Sigmoid colon (tissue), 7 donors: Measurements from ENCODE around the gene ZNF684. TPM values are rescaled to one million over a fixed set of nuclear protein-coding genes. Genes with fewer than 3 reads are reported as not detected.
"Not testable (repeated sequence)": the region's sequence is repeated elsewhere in the genome, so short reads cannot be mapped to it uniquely, and the experiment has no call there.

Experiments used
- DNase-seq: peaks from one replicate; pipeline ENCODE4 v3.0.0-alpha.2; 2019
- H3K27ac ChIP-seq, 4 donors: fragments of 200-600 bp; sonication (generic); one replicate each; pipeline ENCODE4 v1.5.1; 2016 to 2019; ENCODE audit warnings: mild to moderate bottlenecking in 1 of 4
- H3K27me3 ChIP-seq, 3 donors: fragments of 200-600 bp; sonication (generic); one replicate each; pipeline ENCODE4 v1.5.1; 2019; ENCODE audit warnings: mild to moderate bottlenecking in 1 of 3
- H3K36me3 ChIP-seq, 4 donors: fragments of 200-600 bp; sonication (generic); one replicate each; pipeline ENCODE4 v1.5.1; 2016 to 2019
- H3K4me1 ChIP-seq, 4 donors: fragments of 200-600 bp; sonication (generic); one replicate each; pipeline ENCODE4 v1.5.1; 2017 to 2019
- H3K4me3 ChIP-seq, 4 donors: fragments of 200-600 bp; sonication (generic); one replicate each; pipeline ENCODE4 v1.5.1; 2017 to 2019; ENCODE audit warnings: mild to moderate bottlenecking in 2 of 4, moderate library complexity in 1 of 4
- H3K9me3 ChIP-seq, 4 donors: fragments of 200-600 bp in 3 of 4; sonication (generic) in 3 of 4; one replicate each; pipeline versions ENCODE4 v1.5.1 to v1.6.1; 2013 to 2019
- EP300 ChIP-seq, 4 donors: sonication (generic); formaldehyde crosslinking; IDR thresholded peaks; one replicate each; pipeline ENCODE4 v1.6.1; 2017; ENCODE audit warnings: antibody characterized with exemption in 4 of 4
- POLR2A ChIP-seq, 2 donors: fragments of 450-650 bp; IDR thresholded peaks; one replicate each; pipeline ENCODE4 v1.6.1; 2016; ENCODE audit warnings: antibody characterized with exemption in 2 of 2, mild to moderate bottlenecking in 2 of 2, moderate library complexity in 2 of 2
- POLR2AphosphoS5 ChIP-seq, 4 donors: sonication (generic); formaldehyde crosslinking; IDR thresholded peaks; one replicate each; pipeline ENCODE4 v1.6.1; 2017; ENCODE audit warnings: antibody characterized with exemption in 4 of 4
- WGBS, 2 donors: extraction: QIAGEN DNeasy Blood & Tissue Kit; methylation state at CpG; one replicate each; pipeline ENCODE4 v1.1.7; 2013; 5-methylcytosine and 5-hydroxymethylcytosine counted together
- intact Hi-C: fragments of 100-400 bp; cut with DNase I; formaldehyde crosslinking; loops from one replicate; pipeline ENCODE4 v1.15.1; 2023
- polyA plus RNA-seq, 3 donors: library from polyadenylated mRNA; stranded (reverse); fragments of 200-250 nt; gene quantifications; one replicate each; pipeline ENCODE4 v1.2.3, GENCODE V29; 2013
- total RNA-seq, 4 donors: library from RNA; depleted of rRNA; stranded (reverse); fragments of >200 nt; gene quantifications; one replicate each; pipeline ENCODE4 v1.1.0, GENCODE V29; 2016
- TF ChIP-seq, protein P1 (sequence below), 4 experiments: fragments of 450-650 bp in 3 of 4; fragments of 200-600 bp in 1 of 4; IDR thresholded peaks; one replicate each; pipeline ENCODE4 v1.5.1; 2016 to 2019; ENCODE audit warnings: antibody characterized with exemption in 4 of 4, mild to moderate bottlenecking in 3 of 4, moderate library complexity in 2 of 4
- donor health status: healthy with polysubstance abuse.
- donor health status: Bipolar disorder and iron deficiency.
- donor health status: healthy.

ZNF684 gene
- total and polyA plus RNA-seq, 7 donors = 2.2 to 6.1 (median 4.9) TPM

DNA sequence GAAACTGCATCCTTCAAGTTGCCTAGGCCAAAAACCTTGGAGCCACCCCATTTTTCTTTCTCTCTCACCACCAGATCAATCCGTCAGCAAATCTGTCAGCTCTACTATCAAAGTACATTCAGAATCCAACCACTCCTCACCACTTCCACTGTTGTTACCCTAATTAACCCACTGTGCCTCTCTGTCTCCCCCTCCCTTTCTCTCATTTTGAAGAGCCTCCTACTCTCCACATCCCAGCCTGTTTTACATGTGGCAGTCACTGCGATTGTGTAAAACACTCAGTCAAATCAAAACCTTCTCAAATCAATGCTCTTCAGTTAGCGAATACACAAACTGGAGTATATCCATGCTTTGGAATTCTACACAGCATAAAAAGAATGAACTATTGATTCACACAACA lies 33.1 kb downstream of the ZNF684 start:
- Histone ChIP-seq H3K9me3 (no peaks in the 10 kb centered on the region), H3K4me3 (no peak overlapping the region), H3K27ac (no peak overlapping the region), H3K36me3 (no peaks in the 10 kb centered on the region), H3K27me3 (no peaks in the 10 kb centered on the region), H3K4me1 (no peaks in the 10 kb centered on the region)
- 77 to 83% methylated on average over 3 of the region's 3 CpGs for WGBS, 2 donors
- no peak for DNase-seq
- intact Hi-C loops = no loop called here
- TF ChIP-seq POLR2AphosphoS5 (IDR thresholded peaks at IDR 0.05) = no peak
- TF ChIP-seq, protein P1, sequence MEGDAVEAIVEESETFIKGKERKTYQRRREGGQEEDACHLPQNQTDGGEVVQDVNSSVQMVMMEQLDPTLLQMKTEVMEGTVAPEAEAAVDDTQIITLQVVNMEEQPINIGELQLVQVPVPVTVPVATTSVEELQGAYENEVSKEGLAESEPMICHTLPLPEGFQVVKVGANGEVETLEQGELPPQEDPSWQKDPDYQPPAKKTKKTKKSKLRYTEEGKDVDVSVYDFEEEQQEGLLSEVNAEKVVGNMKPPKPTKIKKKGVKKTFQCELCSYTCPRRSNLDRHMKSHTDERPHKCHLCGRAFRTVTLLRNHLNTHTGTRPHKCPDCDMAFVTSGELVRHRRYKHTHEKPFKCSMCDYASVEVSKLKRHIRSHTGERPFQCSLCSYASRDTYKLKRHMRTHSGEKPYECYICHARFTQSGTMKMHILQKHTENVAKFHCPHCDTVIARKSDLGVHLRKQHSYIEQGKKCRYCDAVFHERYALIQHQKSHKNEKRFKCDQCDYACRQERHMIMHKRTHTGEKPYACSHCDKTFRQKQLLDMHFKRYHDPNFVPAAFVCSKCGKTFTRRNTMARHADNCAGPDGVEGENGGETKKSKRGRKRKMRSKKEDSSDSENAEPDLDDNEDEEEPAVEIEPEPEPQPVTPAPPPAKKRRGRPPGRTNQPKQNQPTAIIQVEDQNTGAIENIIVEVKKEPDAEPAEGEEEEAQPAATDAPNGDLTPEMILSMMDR (IDR thresholded peaks at IDR 0.05) = no peak
- TF ChIP-seq EP300 (IDR thresholded peaks at IDR 0.05) = no peak
- TF ChIP-seq POLR2A (IDR thresholded peaks at IDR 0.05) = no peak

DNA sequence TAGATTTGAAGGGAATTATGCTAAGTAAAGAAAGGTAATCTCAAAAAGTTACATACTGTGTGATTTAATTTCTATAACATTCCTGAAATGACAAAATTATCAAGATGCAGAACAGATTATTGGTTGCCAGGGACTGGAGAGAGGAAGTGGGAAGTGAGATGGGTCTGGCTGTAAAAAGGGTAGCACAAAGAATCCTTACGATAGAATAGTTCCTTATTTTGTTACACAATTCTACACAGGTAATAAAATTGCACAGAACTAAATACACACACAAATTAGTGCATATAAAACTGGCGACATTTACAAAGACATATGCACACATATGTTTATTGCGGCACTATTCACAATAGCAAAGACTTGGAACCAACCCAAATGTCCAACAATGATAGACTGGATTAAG lies 33.5 kb downstream of the ZNF684 start:
- no peak for TF ChIP-seq EP300 (IDR thresholded peaks at IDR 0.05)
- TF ChIP-seq, protein P1 (IDR thresholded peaks at IDR 0.05) = no peak
- no peak for TF ChIP-seq POLR2AphosphoS5 (IDR thresholded peaks at IDR 0.05)
- TF ChIP-seq POLR2A (IDR thresholded peaks at IDR 0.05) = no peak
- 18 to 60% methylated on average over 3 of the region's 3 CpGs for WGBS, 2 donors
- H3K27ac ChIP-seq = no peak overlapping the region
- H3K36me3 ChIP-seq = no peaks in the 10 kb centered on the region
- no peak for DNase-seq
- no peaks in the 10 kb centered on the region for H3K27me3 ChIP-seq
- H3K4me1 ChIP-seq = no peaks in the 10 kb centered on the region
- intact Hi-C loops = no loop called here
- H3K9me3 ChIP-seq = no peaks in the 10 kb centered on the region
- H3K4me3 ChIP-seq = no peak overlapping the region

DNA sequence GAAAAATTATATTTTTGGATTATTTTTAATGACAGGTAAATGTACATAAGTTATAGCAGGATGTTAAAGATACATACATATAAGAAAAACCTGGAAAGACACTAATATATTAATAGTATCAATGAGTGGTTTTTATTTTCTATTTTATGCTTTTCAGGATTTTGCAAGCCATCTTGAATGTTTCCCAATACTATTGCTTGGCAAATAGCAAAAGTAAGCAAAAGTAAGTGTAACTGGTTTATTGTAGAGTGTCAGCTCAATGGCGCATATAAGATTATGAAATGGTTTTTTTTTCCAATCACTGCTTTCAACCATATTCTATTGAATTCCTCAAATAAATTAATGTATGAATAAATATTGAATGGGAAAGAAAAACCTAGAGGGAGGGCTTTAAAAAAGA lies 36.4 kb downstream of the ZNF684 start:
- no peaks in the 10 kb centered on the region for H3K4me1 ChIP-seq
- TF ChIP-seq POLR2AphosphoS5 (IDR thresholded peaks at IDR 0.05) (no peak), EP300 (IDR thresholded peaks at IDR 0.05) (no peak), POLR2A (IDR thresholded peaks at IDR 0.05) (no peak)
- TF ChIP-seq, protein P1 (IDR thresholded peaks at IDR 0.05) = no peak
- H3K27ac ChIP-seq = no peak overlapping the region
- no peak overlapping the region for H3K4me3 ChIP-seq
- H3K36me3 ChIP-seq = no peaks in the 10 kb centered on the region
- no peaks in the 10 kb centered on the region for H3K9me3 ChIP-seq
- no peak for DNase-seq
- intact Hi-C loops = no loop called here
- WGBS, 2 donors = 82 to 92% methylated on average over 1 of the region's 1 CpG
- no peaks in the 10 kb centered on the region for H3K27me3 ChIP-seq

DNA sequence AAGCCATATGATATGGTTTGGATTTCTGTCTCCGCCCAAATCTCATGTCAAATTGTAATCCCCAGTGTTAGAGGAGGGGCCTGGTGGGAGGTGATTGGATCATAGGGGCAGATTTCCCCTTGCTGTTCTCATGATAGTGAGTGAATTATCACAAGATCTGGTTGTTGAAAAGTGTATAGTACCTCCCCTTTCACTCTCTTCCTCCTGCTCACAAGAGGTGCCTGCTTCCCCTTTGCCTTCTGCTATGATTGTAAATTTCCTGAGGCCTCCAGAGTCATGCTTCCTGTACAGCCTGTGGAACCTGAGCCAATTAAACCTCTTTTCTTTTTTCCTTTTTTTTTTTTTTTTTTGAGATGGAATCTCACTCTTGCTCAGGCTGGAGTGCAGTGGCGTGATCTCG lies 43.4 kb downstream of the ZNF684 start:
- 71 to 85% methylated on average over 3 of the region's 3 CpGs for WGBS, 2 donors
- H3K27ac ChIP-seq, H3K4me3 ChIP-seq, H3K4me1 ChIP-seq, H3K27me3 ChIP-seq, intact Hi-C loops, H3K9me3 ChIP-seq, DNase-seq, H3K36me3 ChIP-seq: not testable (repeated sequence)

DNA sequence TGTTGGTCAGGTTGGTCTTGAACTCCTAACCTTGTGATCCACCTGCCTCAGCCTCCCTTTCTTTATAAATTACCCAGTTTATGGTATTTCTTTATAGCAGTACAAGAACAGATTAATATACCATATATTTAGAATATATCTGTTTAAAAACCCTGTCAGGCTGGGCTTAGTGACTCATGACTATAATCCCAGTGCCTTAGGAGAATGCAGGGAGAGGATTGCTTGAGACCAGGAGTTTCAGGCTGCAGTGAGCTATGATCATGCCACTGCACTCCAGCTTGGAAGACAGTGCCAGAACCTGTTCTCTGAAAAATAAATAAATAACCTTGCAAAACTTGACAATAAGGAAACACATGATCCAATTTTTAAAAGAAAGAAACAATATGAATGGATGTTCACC lies 43.9 kb downstream of the ZNF684 start:
- Histone ChIP-seq H3K4me3 (no peak overlapping the region), H3K4me1 (no peaks in the 10 kb centered on the region), H3K9me3 (no peaks in the 10 kb centered on the region), H3K27me3 (no peaks in the 10 kb centered on the region), H3K36me3 (no peaks in the 10 kb centered on the region), H3K27ac (no peak overlapping the region)
- TF ChIP-seq EP300 (IDR thresholded peaks at IDR 0.05) = no peak
- no peak for DNase-seq
- intact Hi-C loops = no loop called here

DNA sequence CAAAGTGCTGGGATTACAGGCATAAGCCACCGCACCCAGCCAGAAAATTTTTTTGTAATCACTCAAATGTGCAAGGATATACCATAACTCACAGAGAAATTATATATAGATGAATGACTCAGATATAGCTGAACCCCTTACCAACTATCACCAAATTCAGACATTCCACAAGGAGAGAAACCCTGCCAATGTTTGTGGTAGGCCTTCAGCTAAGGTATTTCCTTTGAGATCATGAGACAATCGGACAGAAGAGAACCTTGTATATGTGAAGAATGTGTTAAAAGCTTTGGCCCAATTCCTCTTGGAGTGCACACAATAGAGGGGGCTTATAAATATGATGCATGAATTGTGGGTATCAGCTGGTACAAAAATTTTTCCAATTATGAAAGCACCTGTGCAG lies 50.7 kb downstream of the ZNF684 start:
- no peaks in the 10 kb centered on the region for H3K27me3 ChIP-seq
- H3K4me3 ChIP-seq = no peak overlapping the region
- DNase-seq = no peak
- no peaks in the 10 kb centered on the region for H3K4me1 ChIP-seq
- H3K27ac ChIP-seq = no peak overlapping the region
- no peak for TF ChIP-seq POLR2A (IDR thresholded peaks at IDR 0.05)
- TF ChIP-seq, protein P1 (IDR thresholded peaks at IDR 0.05) = no peak
- no peak for TF ChIP-seq POLR2AphosphoS5 (IDR thresholded peaks at IDR 0.05)
- no peak for TF ChIP-seq EP300 (IDR thresholded peaks at IDR 0.05)
- intact Hi-C loops = no loop called here
- no peaks in the 10 kb centered on the region for H3K36me3 ChIP-seq
- 93 to 95% methylated on average over 2 of the region's 2 CpGs for WGBS, 2 donors
- H3K9me3 ChIP-seq = no peaks in the 10 kb centered on the region
